Measurements from ENCODE around the gene NPIPA7.
"Not testable (repeated sequence)": the region's sequence is repeated elsewhere in the genome, so short reads cannot be mapped to it uniquely, and the experiment has no call there.

Gene NPIPA7

GRCh38 chr16:16378840-16379239, at the start of gene NPIPA7:
TSS of gene NPIPA7 (plus strand) at chr16:16379140. CDS start at chr16:16379245, 105 bp downstream.
- H3K4me1 ChIP-seq (ENCODE audit: insufficient read depth, poor library complexity, severe bottlenecking); ATAC-seq (ENCODE audit: low read depth); H3K27ac ChIP-seq (ENCODE audit: poor library complexity, severe bottlenecking); H3K9me3 ChIP-seq (ENCODE audit: severe bottlenecking); H3K36me3 ChIP-seq (ENCODE audit: low read depth); H3K27me3 ChIP-seq (ENCODE audit: insufficient read depth, poor library complexity, severe bottlenecking); H3K4me3 ChIP-seq (ENCODE audit: severe bottlenecking); DNase-seq (ENCODE audit: low spot score): not testable (repeated sequence)

DNA sequence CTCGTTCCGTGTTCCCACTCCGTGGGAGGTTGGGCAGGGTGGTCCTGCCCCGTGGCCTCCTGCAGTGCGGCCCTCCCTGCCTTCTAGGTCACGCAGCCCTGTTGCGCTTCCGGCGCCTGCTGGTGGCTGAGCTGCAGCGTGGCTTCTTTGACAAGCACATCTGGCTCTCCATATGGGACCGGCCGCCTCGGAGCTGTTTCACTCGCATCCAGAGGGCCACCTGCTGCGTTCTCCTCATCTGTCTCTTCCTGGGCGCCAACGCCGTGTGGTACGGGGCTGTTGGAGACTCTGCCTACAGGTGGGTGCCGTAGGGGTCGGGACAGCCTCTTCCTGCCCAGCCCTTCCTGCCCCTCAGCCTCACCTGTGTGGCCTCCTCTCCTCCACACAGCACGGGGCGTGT, 47.5 kb upstream of the NPIPA7 start:
- DNase-seq (ENCODE audit: low spot score), result peak; percentile 32
- H3K27ac ChIP-seq (ENCODE audit: poor library complexity, severe bottlenecking); H3K27me3 ChIP-seq (ENCODE audit: insufficient read depth, poor library complexity, severe bottlenecking); H3K4me1 ChIP-seq (ENCODE audit: insufficient read depth, poor library complexity, severe bottlenecking); H3K9me3 ChIP-seq (ENCODE audit: severe bottlenecking); ATAC-seq (ENCODE audit: low read depth); H3K36me3 ChIP-seq (ENCODE audit: low read depth); H3K4me3 ChIP-seq (ENCODE audit: severe bottlenecking): not testable (repeated sequence)

- not testable (repeated sequence) for H3K4me1 ChIP-seq (ENCODE audit: insufficient read depth, poor library complexity, severe bottlenecking); H3K9me3 ChIP-seq (ENCODE audit: severe bottlenecking); H3K36me3 ChIP-seq (ENCODE audit: low read depth); H3K27ac ChIP-seq (ENCODE audit: poor library complexity, severe bottlenecking); ATAC-seq (ENCODE audit: low read depth); H3K27me3 ChIP-seq (ENCODE audit: insufficient read depth, poor library complexity, severe bottlenecking); H3K4me3 ChIP-seq (ENCODE audit: severe bottlenecking); DNase-seq (ENCODE audit: low spot score)
These were observed 21.4 kb upstream of the NPIPA7 start for GRCh38 chr16:16357556-16357955.

DNA sequence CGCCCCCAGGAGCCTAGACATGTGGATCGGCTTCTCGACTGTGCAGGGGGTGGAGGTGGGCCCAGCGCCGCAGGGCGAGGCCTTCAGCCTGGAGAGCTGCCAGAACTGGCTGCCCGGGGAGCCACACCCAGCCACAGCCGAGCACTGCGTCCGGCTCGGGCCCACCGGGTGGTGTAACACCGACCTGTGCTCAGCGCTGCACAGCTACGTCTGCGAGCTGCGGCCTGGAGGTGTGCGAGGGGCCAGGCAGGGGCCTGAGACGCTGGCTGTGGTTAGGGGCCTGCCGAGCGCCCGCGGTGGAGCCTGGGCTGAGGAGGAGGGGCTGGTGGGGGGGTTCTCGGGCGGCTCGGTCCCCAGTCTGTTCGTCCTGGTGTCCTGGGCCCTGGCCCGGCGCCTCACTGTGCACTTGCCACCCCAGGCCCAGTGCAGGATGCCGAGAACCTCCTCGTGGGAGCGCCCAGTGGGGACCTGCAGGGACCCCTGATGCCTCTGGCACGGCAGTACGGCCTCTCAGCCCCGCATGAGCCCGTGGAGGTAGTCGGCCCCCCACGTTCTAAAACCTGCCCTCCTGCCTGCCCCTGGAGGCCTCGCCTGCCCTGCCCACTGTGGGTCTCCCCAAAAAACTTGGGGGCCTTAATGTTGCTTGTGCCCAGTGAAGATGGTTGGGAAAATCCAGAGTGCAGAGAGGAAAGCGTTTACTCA, 20.2 kb upstream of the NPIPA7 start:
- H3K9me3 ChIP-seq (ENCODE audit: severe bottlenecking); ATAC-seq (ENCODE audit: low read depth); H3K27ac ChIP-seq (ENCODE audit: poor library complexity, severe bottlenecking); H3K27me3 ChIP-seq (ENCODE audit: insufficient read depth, poor library complexity, severe bottlenecking); H3K36me3 ChIP-seq (ENCODE audit: low read depth); H3K4me3 ChIP-seq (ENCODE audit: severe bottlenecking); H3K4me1 ChIP-seq (ENCODE audit: insufficient read depth, poor library complexity, severe bottlenecking): not testable (repeated sequence)
- DNase-seq (ENCODE audit: low spot score), result peak; percentile 13

DNA sequence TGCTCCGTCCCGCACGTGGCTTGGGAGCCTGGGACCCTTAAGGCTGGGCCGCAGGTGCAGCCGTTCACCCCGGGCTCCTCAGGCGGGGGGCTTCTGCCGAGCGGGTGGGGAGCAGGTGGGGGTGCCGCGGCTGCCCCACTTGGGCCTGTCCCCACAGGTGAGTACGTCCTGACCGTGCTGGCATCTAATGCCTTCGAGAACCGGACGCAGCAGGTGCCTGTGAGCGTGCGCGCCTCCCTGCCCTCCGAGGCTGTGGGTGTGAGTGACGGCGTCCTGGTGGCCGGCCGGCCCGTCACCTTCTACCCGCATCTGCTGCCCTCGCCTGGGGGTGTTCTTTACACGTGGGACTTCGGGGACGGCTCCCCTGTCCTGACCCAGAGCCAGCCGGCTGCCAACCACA, 15.3 kb upstream of the NPIPA7 start:
- not testable (repeated sequence) for DNase-seq (ENCODE audit: low spot score)

GRCh38 chr16:16364100-16364499, 14.8 kb upstream of the NPIPA7 start:
- H3K4me1 ChIP-seq (ENCODE audit: insufficient read depth, poor library complexity, severe bottlenecking); H3K36me3 ChIP-seq (ENCODE audit: low read depth); H3K27me3 ChIP-seq (ENCODE audit: insufficient read depth, poor library complexity, severe bottlenecking); DNase-seq (ENCODE audit: low spot score); ATAC-seq (ENCODE audit: low read depth); H3K4me3 ChIP-seq (ENCODE audit: severe bottlenecking); H3K27ac ChIP-seq (ENCODE audit: poor library complexity, severe bottlenecking); H3K9me3 ChIP-seq (ENCODE audit: severe bottlenecking): not testable (repeated sequence)

More for the DNA sequence above, 15.3 kb upstream of the NPIPA7 start:
- not testable (repeated sequence) for H3K27ac ChIP-seq (ENCODE audit: poor library complexity, severe bottlenecking); H3K9me3 ChIP-seq (ENCODE audit: severe bottlenecking); H3K4me3 ChIP-seq (ENCODE audit: severe bottlenecking); H3K4me1 ChIP-seq (ENCODE audit: insufficient read depth, poor library complexity, severe bottlenecking); H3K27me3 ChIP-seq (ENCODE audit: insufficient read depth, poor library complexity, severe bottlenecking); ATAC-seq (ENCODE audit: low read depth); H3K36me3 ChIP-seq (ENCODE audit: low read depth)

DNA sequence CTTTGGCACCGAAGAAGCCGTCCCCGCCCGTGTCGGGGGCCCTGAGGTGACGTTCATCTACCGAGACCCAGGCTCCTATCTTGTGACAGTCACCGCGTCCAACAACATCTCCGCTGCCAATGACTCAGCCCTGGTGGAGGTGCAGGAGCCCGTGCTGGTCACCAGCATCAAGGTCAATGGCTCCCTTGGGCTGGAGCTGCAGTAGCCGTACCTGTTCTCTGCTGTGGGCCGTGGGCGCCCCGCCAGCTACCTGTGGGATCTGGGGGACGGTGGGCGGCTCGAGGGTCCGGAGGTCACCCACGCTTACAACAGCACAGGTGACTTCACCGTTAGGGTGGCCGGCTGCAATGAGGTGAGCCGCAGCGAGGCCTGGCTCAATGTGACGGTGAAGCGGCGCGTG, 14.2 kb upstream of the NPIPA7 start:
- ATAC-seq (ENCODE audit: low read depth); H3K4me1 ChIP-seq (ENCODE audit: insufficient read depth, poor library complexity, severe bottlenecking); DNase-seq (ENCODE audit: low spot score): not testable (repeated sequence)

DNA sequence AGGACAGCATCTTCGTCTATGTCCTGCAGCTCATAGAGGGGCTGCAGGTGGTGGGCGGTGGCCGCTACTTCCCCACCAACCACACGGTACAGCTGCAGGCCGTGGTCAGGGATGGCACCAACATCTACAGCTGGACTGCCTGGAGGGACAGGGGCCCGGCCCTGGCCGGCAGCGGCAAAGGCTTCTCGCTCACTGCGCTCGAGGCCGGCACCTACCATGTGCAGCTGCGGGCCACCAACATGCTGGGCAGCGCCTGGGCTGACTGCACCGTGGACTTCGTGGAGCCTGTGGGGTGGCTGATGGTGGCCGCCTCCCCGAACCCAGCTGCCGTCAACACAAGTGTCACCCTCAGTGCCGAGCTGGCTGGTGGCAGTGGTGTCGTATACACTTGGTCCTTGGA, 13.6 kb upstream of the NPIPA7 start:
- ATAC-seq (ENCODE audit: low read depth) (peak; percentile 10; the same call in 1 of the 3 replicates), DNase-seq (ENCODE audit: low spot score) (peak; percentile 41)

More for the DNA sequence above, 14.2 kb upstream of the NPIPA7 start:
- not testable (repeated sequence) for H3K27me3 ChIP-seq (ENCODE audit: insufficient read depth, poor library complexity, severe bottlenecking); H3K36me3 ChIP-seq (ENCODE audit: low read depth); H3K4me3 ChIP-seq (ENCODE audit: severe bottlenecking); H3K9me3 ChIP-seq (ENCODE audit: severe bottlenecking); H3K27ac ChIP-seq (ENCODE audit: poor library complexity, severe bottlenecking)

GRCh38 chr16:16365851-16366250, 13.1 kb upstream of the NPIPA7 start:
- H3K36me3 ChIP-seq (ENCODE audit: low read depth); H3K27ac ChIP-seq (ENCODE audit: poor library complexity, severe bottlenecking); H3K4me1 ChIP-seq (ENCODE audit: insufficient read depth, poor library complexity, severe bottlenecking); DNase-seq (ENCODE audit: low spot score); H3K4me3 ChIP-seq (ENCODE audit: severe bottlenecking); ATAC-seq (ENCODE audit: low read depth); H3K27me3 ChIP-seq (ENCODE audit: insufficient read depth, poor library complexity, severe bottlenecking); H3K9me3 ChIP-seq (ENCODE audit: severe bottlenecking): not testable (repeated sequence)

More for the DNA sequence above, 13.6 kb upstream of the NPIPA7 start:
- not testable (repeated sequence) for H3K4me1 ChIP-seq (ENCODE audit: insufficient read depth, poor library complexity, severe bottlenecking); H3K36me3 ChIP-seq (ENCODE audit: low read depth); H3K4me3 ChIP-seq (ENCODE audit: severe bottlenecking); H3K27ac ChIP-seq (ENCODE audit: poor library complexity, severe bottlenecking); H3K27me3 ChIP-seq (ENCODE audit: insufficient read depth, poor library complexity, severe bottlenecking); H3K9me3 ChIP-seq (ENCODE audit: severe bottlenecking)

DNA sequence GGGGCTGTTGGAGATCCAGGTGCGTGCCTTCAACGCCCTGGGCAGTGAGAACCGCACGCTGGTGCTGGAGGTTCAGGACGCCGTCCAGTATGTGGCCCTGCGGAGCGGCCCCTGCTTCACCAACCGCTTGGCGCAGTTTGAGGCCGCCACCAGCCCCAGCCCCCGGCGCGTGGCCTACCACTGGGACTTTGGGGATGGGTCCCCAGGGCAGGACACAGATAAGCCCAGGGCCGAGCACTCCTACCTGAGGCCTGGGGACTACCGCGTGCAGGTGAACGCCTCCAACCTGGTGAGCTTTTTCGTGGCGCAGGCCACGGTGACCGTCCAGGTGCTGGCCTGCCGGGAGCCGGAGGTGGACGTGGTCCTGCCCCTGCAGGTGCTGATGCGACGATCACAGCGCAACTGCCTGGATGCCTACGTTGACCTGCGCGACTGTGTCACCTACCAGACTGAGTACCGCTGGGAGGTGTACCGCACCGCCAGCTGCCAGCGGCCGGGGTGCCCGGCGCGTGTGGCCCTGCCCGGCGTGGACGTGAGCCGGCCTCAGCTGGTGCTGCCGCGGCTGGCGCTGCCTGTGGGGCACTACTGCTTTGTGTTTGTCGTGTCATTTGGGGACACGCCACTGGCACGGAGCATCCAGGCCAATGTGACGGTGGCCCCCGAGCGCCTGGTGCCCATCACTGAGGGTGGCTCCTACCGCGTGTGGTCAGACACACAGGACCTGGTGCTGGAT, 12.2 kb upstream of the NPIPA7 start:
- H3K4me1 ChIP-seq (ENCODE audit: insufficient read depth, poor library complexity, severe bottlenecking); H3K27ac ChIP-seq (ENCODE audit: poor library complexity, severe bottlenecking); H3K9me3 ChIP-seq (ENCODE audit: severe bottlenecking); H3K4me3 ChIP-seq (ENCODE audit: severe bottlenecking); H3K36me3 ChIP-seq (ENCODE audit: low read depth); ATAC-seq (ENCODE audit: low read depth); H3K27me3 ChIP-seq (ENCODE audit: insufficient read depth, poor library complexity, severe bottlenecking): not testable (repeated sequence)
- DNase-seq (ENCODE audit: low spot score), result peak; percentile 54

GRCh38 chr16:16367285-16367628, 11.7 kb upstream of the NPIPA7 start:
- not testable (repeated sequence) for H3K27me3 ChIP-seq (ENCODE audit: insufficient read depth, poor library complexity, severe bottlenecking); H3K4me1 ChIP-seq (ENCODE audit: insufficient read depth, poor library complexity, severe bottlenecking); H3K9me3 ChIP-seq (ENCODE audit: severe bottlenecking); H3K27ac ChIP-seq (ENCODE audit: poor library complexity, severe bottlenecking); H3K4me3 ChIP-seq (ENCODE audit: severe bottlenecking); H3K36me3 ChIP-seq (ENCODE audit: low read depth); ATAC-seq (ENCODE audit: low read depth); DNase-seq (ENCODE audit: low spot score)
